HepG2 (cell line): ENCODE measurements around the gene BAZ1B. TPM values are rescaled to one million over a fixed set of nuclear protein-coding genes. Genes with fewer than 3 reads are reported as not detected.

ENCODE experiments used
- ATAC-seq: fragments of 200-7000 bp; cut with Tn5 transposase; 3 replicates; pipeline ENCODE4 v1.9.1; 2020; ENCODE audit warnings: mild to moderate bottlenecking, moderate library complexity
- BruUV-seq: library from RNA; stranded (reverse); fragments of 400-500 nt; replicated peaks from 2 replicates; lab custom pipeline; 2021; lab: Mats Ljungman, UMichigan
- CTCF ChIA-PET: fragments of 300-600 bp; formaldehyde crosslinking; extraction: SDS; loops from one replicate; lab custom pipeline; 2021; ENCODE audit warnings: low total read pairs, inconsistent platforms, low intra/inter-chr PET ratio; lab: Yijun Ruan, JAX
- POLR2A ChIA-PET: fragments of 350-600 bp; sonication (Branson Sonifier 250); formaldehyde crosslinking; loops from one replicate; lab custom pipeline; 2020; ENCODE audit warnings: antibody characterized with exemption, inconsistent platforms; lab: Yijun Ruan, JAX
- DNase-seq: peaks from one replicate; pipeline ENCODE4 v3.0.0-alpha.2; 2015; ENCODE audit warnings: low spot score
- FAIRE-seq: peaks from 3 replicates; lab custom pipeline; 2011; peaks lifted over from hg19 to GRCh38; lab: Jason Lieb, UNC
- H2AFZ ChIP-seq: one replicate; pipeline ENCODE4 v1.6.1; 2011; ENCODE audit warnings: low read length, inconsistent platforms
- H3K27ac ChIP-seq: fragments of 300-600 bp; 3 replicates; pipeline ENCODE4 v1.8.0; 2011; ENCODE audit warnings: mixed run types, mild to moderate bottlenecking, mixed read lengths, low read length, inconsistent platforms; ENCODE audit not compliant: insufficient read depth; ENCODE audit errors: extremely low read length
- H3K27me3 ChIP-seq, 2 experiments: fragments of 200-600 bp in 1 of 2; 2 replicates in 1 of 2; 3 replicates in 1 of 2; pipeline versions ENCODE4 v1.6.0 to v1.8.0; 2011; ENCODE audit warnings: low read length in 2 of 2, mild to moderate bottlenecking in 2 of 2, moderate library complexity in 2 of 2, inconsistent platforms in 1 of 2; ENCODE audit not compliant: insufficient read depth in 2 of 2, control insufficient read depth in 1 of 2
- H3K36me3 ChIP-seq, 2 experiments: fragments of 200-600 bp in 1 of 2; replicated peaks in 1 of 2; 2 replicates in 1 of 2; 3 replicates in 1 of 2; pipeline versions ENCODE4 v1.5.1 to v1.8.0; 2011; ENCODE audit warnings: low read length in 2 of 2, inconsistent platforms in 1 of 2; ENCODE audit not compliant: insufficient read depth in 2 of 2, control insufficient read depth in 1 of 2
- H3K4me1 ChIP-seq: 2 replicates; pipeline ENCODE4 v1.5.1; 2012; ENCODE audit warnings: low read length, inconsistent platforms; ENCODE audit not compliant: insufficient read depth
- H3K4me2 ChIP-seq: 2 replicates; pipeline ENCODE4 v1.6.0; 2011; ENCODE audit warnings: low read depth, low read length, inconsistent platforms
- H3K4me3 ChIP-seq, 3 experiments: fragments of 200-600 bp in 1 of 3; sonication (generic), shearing (Covaris generic) in 1 of 3; replicated peaks in 1 of 3; 2 replicates each; pipeline ENCODE4 v1.5.1; 2011 to 2016; ENCODE audit warnings: low read length in 3 of 3, inconsistent platforms in 2 of 3, low read depth in 2 of 3, mild to moderate bottlenecking in 2 of 3, control low read depth in 1 of 3, mixed read lengths in 1 of 3; ENCODE audit not compliant: insufficient read depth in 1 of 3
- H3K79me2 ChIP-seq: one replicate; pipeline ENCODE4 v1.6.1; 2011; ENCODE audit warnings: low read length, inconsistent platforms; ENCODE audit not compliant: insufficient read depth
- H3K9ac ChIP-seq: 2 replicates; pipeline ENCODE4 v1.6.0; 2011; ENCODE audit warnings: mild to moderate bottlenecking, low read depth, low read length, inconsistent platforms; ENCODE audit not compliant: insufficient read depth
- H3K9me3 ChIP-seq: 2 replicates; pipeline ENCODE4 v1.5.1; 2012; ENCODE audit warnings: mild to moderate bottlenecking, low read length
- H4K20me1 ChIP-seq: 2 replicates; pipeline ENCODE4 v1.6.0; 2011; ENCODE audit warnings: inconsistent platforms, mild to moderate bottlenecking, low read length, moderate library complexity; ENCODE audit not compliant: insufficient read depth
- EEA1 ChIP-seq: sonication (generic); formaldehyde crosslinking; IDR thresholded peaks from 2 replicates; pipeline ENCODE4 v1.5.1; 2020; ENCODE audit warnings: mild to moderate bottlenecking, missing genetic modification reagents, borderline replicate concordance
- ELF1 ChIP-seq: sonication (generic); formaldehyde crosslinking; IDR thresholded peaks from 2 replicates; pipeline ENCODE4 v1.4.0; 2020; ENCODE audit warnings: missing genetic modification reagents
- ELK4 ChIP-seq: sonication (generic); formaldehyde crosslinking; IDR thresholded peaks from 2 replicates; pipeline ENCODE4 v1.9.0; 2021; ENCODE audit warnings: missing genetic modification reagents, borderline replicate concordance
- GABPA ChIP-seq, 2 experiments: IDR thresholded peaks; 2 replicates each; pipeline ENCODE4 v1.6.1; 2011 to 2016; ENCODE audit warnings: low read depth in 2 of 2, low read length in 1 of 2, missing biosample characterization in 1 of 2, missing genetic modification characterization in 1 of 2
- KLF11 ChIP-seq: IDR thresholded peaks from 2 replicates; pipeline ENCODE4 v1.6.1; 2016; ENCODE audit warnings: missing compliant biosample characterization
- NR2C2 ChIP-seq: sonication (generic); formaldehyde crosslinking; IDR thresholded peaks from 2 replicates; pipeline ENCODE4 v1.4.0; 2020; ENCODE audit warnings: missing genetic modification reagents, mild to moderate bottlenecking, moderate library complexity, borderline replicate concordance
- ZNF292 ChIP-seq: sonication (generic); formaldehyde crosslinking; IDR thresholded peaks from 2 replicates; pipeline ENCODE4 v1.8.1; 2022; ENCODE audit warnings: mild to moderate bottlenecking, low read depth, missing genetic modification reagents, borderline replicate concordance
- ZNF556 ChIP-seq: sonication (generic); formaldehyde crosslinking; IDR thresholded peaks from 2 replicates; pipeline ENCODE4 v1.4.0; 2020; ENCODE audit warnings: mild to moderate bottlenecking, missing genetic modification reagents, borderline replicate concordance
- ZNF710 ChIP-seq: sonication (generic); formaldehyde crosslinking; IDR thresholded peaks from 2 replicates; pipeline ENCODE4 v1.5.0; 2020; ENCODE audit warnings: mild to moderate bottlenecking, missing genetic modification reagents, borderline replicate concordance
- WGBS: methylation state at CpG from one replicate; pipeline ENCODE4 v1.1.6; 2017; ENCODE audit warnings: low lambda C conversion rate; 5-methylcytosine and 5-hydroxymethylcytosine counted together
- in situ Hi-C: cut with HindIII; loops from 2 replicates; pipeline ENCODE4 v1.10.0; 2017; ENCODE audit warnings: low pct_unique_long_range_greater_than_20kb; ENCODE audit not compliant: extremely low pct_ligation_motif_present
- intact Hi-C: fragments of 100-400 bp; cut with micrococcal nuclease; formaldehyde crosslinking; loops from one replicate; pipeline ENCODE4 v1.10.0; 2022; ENCODE audit not compliant: unreplicated experiment
- polyA plus RNA-seq, 8 experiments: library from polyadenylated mRNA; depleted of rRNA in 3 of 8; stranded (reverse) in 7 of 8; unstranded in 1 of 8; fragments of >200 nt; fragmentation: Illumina TruSeq in 4 of 8; extraction: Trizol in 4 of 8; gene quantifications; 2 replicates each; pipeline versions ENCODE4 v1.2.1 to v1.2.3, GENCODE V29; 2011 to 2016; ENCODE audit warnings: low read depth in 4 of 8, missing spikeins in 1 of 8, mixed read lengths in 1 of 8; ENCODE audit not compliant: insufficient read depth in 1 of 8
- total RNA-seq, 5 experiments: library from RNA; depleted of rRNA; stranded (reverse); fragments of >200 nt; fragmentation: Illumina TruSeq; extraction: Trizol; gene quantifications; 2 replicates each; pipeline ENCODE4 v1.2.3, GENCODE V29; 2016; ENCODE audit warnings: low read depth in 1 of 5

Gene BAZ1B
- total and polyA plus RNA-seq, 2 of the 13 experiments (the other 11 are each of a cell fraction or from before 2014, with no cell fraction given), result 18.6 to 69.4 TPM

- H4K20me1 ChIP-seq, result no peaks in the 10 kb centered on the region
- BruUV-seq, result no TSS peak
- in situ Hi-C loops, result no loop called here
- no peak overlapping the region for H3K27ac ChIP-seq
- H3K4me1 ChIP-seq, result no peaks in the 10 kb centered on the region
- no peaks in the 10 kb centered on the region for H3K79me2 ChIP-seq
- FAIRE-seq, result no peak
- TF ChIP-seq ELK4 (no peak), KLF11 (CRISPR knock-in tag) (no peak), NR2C2 (CRISPR knock-in tag) (no peak), EEA1 (CRISPR knock-in tag) (no peak), ZNF710 (CRISPR knock-in tag) (no peak), ELF1 (no peak), GABPA (IDR thresholded peaks at IDR 0.05; ENCODE audit: low read depth, low read length) (no peak), GABPA (CRISPR knock-in tag; IDR thresholded peaks at IDR 0.05; ENCODE audit: low read depth) (no peak), ZNF292 (CRISPR knock-in tag) (no peak), ZNF556 (CRISPR knock-in tag) (no peak)
- TF ChIP-seq, all 625 proteins: peak for 0
- Histone ChIP-seq H3K36me3 (peaks cover 45 to 80% of the 10 kb centered on the region in 2 experiments), H3K27me3 (no peaks in the 10 kb centered on the region), H3K4me2 (no peak overlapping the region), H2AFZ (no peak overlapping the region), H3K9ac (no peak overlapping the region), H3K4me3 (no peak overlapping the region), H3K9me3 (no peaks in the 10 kb centered on the region)
- no peak for ATAC-seq
- no peak for DNase-seq
- intact Hi-C loops, result no loop called here
- over 99% methylated on average over 12 of the region's 12 CpGs for WGBS
- ChIA-PET POLR2A (no interaction called here), CTCF (no interaction called here)
Measured at GRCh38 chr7:73443548-73444255, 78.4 kb downstream of the BAZ1B start.
